NCI-H128 (cell line): ENCODE data around the gene SDHD.

ENCODE experiments used
- DNase-seq: peaks from one replicate; lab custom pipeline; 2025; ENCODE audit not compliant: unreplicated experiment; lab: John Stamatoyannopoulos, UW

The SDHD gene

GRCh38 chr11:112100462-112100861 lies 13.8 kb downstream of the SDHD start:
- no peak for DNase-seq

GRCh38 chr11:112103446-112103845 lies 16.8 kb downstream of the SDHD start:
- no peak for DNase-seq

GRCh38 chr11:112106070-112106469 lies 19.4 kb downstream of the SDHD start:
- no peak for DNase-seq

- no peak for DNase-seq
Observed at GRCh38 chr11:112113539-112114457, 27.1 kb downstream of the SDHD start.

- DNase-seq: no peak
Observed at GRCh38 chr11:112114460-112114859, 27.8 kb downstream of the SDHD start.

- DNase-seq: no peak
Observed at GRCh38 chr11:112115386-112115785, 28.7 kb downstream of the SDHD start.

GRCh38 chr11:112118176-112118575 lies 31.5 kb downstream of the SDHD start:
- DNase-seq: no peak

GRCh38 chr11:112121981-112122615 lies 35.4 kb downstream of the SDHD start:
- no peak for DNase-seq

GRCh38 chr11:112123129-112123528 lies 36.5 kb downstream of the SDHD start:
- DNase-seq: no peak

GRCh38 chr11:112127056-112127455 lies 40.4 kb downstream of the SDHD start:
- DNase-seq: no peak

- DNase-seq: no peak
Observed at GRCh38 chr11:112128483-112129121, 41.9 kb downstream of the SDHD start.

- DNase-seq: no peak
Observed at GRCh38 chr11:112129656-112130055, 43.0 kb downstream of the SDHD start.

GRCh38 chr11:112132737-112133136 lies 46.1 kb downstream of the SDHD start:
- no peak for DNase-seq

GRCh38 chr11:112134473-112134872 lies 47.8 kb downstream of the SDHD start:
- DNase-seq: no peak

GRCh38 chr11:112143597-112143996 lies 56.9 kb downstream of the SDHD start:
- DNase-seq: no peak
